ENCODE measurements around the gene LAMTOR2.

Gene LAMTOR2

DNA sequence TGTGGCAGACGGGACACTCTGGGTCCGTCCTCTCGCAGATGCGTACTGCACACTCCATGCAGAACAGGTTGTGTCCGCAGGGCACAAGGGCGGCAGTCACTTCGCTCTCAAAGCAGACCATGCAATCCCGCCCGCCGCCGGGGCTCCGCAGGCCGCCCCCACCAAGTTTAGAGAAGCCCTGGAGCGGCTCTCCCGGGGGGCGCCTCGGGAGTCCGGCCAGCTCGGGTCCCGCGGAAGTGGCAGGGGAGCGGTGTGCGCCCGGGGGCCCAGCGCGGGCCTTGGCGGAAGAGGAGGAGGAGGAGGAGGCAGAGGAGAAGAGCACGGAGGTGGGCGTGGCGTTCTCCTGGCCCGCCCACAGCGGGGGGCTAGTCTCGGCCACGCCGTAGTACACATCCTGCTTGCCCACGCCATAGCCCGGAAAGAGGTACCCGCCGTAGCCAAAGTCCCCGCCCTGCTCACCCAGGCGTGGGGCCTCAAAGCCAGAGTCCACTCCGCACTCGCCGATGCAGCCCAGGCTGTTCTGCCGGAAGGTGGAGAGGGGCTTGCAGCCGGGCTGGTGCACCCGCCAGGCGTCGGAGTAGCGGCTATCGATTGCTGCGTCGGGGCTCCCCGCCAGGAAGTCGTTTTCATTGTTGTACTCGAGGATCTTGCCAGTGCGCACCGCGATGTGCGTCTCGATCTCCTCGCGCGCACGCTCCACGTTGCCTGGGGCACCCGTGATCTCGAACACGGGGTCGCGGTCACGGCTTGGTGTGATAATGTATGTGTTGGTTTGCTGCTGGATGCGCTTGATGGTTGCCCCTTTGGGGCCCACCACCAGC is 22.2 kb downstream of the LAMTOR2 start:
- DNase-seq: peak; percentile 47

DNA sequence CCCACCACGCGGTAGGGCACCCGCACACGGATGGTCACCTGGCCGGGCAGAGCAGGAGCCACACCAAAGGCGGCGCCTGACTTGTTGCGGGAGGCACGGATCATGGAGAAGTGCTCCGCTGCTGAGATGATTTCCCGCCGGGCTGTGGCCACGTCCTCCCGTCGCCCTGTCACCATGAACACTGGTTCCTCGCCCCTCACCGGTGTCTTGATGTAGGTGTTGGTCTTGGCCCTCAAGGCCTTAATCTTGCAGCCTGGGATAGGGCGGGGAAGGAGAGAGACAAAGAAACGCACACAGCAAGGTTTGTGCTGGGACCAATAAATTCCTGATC is 22.8 kb downstream of the LAMTOR2 start:
- DNase-seq: no peak

GRCh38 chr1:156078728-156079127 is 24.1 kb downstream of the LAMTOR2 start:
- DNase-seq: no peak

GRCh38 chr1:156079762-156080161 is 25.2 kb downstream of the LAMTOR2 start:
- no peak for DNase-seq

GRCh38 chr1:156080241-156080862 is 25.8 kb downstream of the LAMTOR2 start:
- DNase-seq: no peak

GRCh38 chr1:156080863-156081179 is 26.2 kb downstream of the LAMTOR2 start:
- no peak for DNase-seq

GRCh38 chr1:156081180-156081916 is 26.8 kb downstream of the LAMTOR2 start:
- DNase-seq: no peak

DNA sequence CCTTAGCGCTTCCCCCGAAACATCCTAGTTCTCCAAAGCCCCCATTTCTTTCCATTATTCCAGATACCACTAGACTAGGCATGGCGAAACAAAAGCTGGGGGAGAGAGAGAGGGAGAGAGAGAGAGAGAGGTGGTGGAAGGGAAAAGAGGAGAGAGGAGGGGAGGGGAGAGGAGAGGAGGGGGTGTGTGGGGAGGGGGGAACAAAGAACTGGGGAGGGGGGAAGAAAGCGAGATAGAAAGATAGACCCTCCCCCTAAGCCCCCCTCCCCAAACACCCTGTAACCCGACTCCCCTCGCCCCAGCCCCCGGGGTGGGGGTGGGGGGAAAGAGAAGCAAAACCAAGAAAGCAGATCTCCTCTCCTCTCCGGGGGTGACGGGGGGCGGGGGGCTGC is 27.3 kb downstream of the LAMTOR2 start:
- no peak for DNase-seq

DNA sequence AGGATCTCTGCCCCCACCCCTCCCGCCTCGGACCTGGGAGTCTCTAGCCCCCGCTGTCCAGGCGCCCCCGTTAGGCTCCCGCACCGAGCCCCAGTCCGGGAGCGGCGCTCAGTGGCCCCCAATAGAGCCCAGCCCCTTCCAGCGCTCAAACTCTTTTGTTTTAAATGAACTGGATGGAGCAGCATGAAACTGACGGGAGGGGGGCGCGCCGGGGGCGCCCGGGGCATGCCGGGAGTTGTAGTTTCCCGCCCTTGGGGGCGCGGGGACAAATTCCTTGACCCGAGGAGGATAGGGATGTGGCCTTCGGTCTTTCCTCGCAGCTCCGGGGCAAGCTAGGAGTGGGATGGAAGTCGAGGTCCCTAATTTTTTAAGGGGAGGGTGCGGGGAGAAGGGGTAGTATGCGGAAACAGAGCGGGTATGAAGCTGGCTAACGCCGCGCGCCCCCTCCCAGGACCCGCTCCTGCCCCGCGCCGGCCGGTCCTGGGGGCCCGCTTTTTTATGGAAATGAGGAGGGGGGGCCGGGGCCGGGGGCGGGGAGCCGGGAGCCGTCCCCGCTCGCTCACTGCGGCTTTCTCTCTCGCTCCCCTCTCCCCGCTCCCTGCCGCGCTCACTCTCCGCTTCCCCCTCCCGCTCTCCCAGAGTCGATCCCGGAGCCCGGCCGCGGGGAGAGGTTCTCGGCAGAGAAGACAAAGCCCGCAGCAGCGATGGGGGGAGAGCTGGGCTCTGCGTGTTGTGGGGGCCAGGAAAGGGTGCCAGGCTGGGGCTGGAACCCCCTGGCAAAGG is 27.9 kb downstream of the LAMTOR2 start, which contains the start of gene MEX3A:
TSS of gene MEX3A (minus strand) at position 157 of the 783 bp plus-strand sequence. CDS start 467 bp downstream, outside the sequence.
- DNase-seq: peak; percentile 79

DNA sequence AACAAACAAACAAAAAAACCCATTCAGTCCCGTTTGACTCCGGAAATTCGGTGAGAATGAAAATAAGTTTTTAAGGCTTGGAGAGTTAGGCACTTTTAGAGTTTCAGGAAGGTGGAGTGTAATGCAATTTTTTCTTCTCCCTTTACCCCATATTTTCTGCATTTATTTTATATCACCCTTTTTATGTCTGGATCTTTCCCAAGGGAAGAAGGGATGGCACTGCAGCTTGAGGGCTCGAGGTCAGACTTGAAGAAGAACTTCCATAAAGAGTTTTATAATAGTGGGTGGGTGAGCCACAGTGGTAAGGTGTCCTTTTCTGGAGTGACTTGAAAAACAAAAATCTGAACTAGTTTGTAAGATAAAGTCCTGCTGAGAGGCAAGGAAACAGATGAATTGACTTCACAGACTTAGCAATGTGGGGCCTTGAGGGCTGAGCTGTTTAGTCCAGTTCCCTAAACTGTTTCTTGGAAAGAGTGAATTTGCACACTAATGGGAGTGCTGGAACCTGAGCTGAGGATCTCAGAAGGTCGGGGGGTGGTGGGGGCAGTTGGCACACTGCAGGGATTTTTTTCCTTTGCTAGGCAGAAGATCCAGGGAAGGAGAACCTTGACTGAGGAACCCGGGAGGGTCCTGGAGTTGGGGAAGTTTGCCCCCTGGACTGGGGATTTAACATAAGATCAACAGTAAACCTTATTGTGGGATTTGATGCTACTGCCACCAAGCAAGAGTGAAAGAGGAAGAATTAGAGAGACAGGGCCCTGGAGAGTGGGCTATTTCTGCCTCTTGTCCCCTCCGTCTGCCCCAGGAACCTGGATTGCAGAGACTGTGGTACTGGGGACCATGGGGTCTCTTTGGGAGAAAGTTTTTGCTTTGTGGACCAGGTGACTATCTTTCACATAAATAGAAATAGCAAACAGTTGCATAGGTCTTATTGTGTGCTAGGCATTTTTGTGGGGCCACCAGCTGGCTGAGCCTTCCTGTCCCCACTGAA is 29.5 kb downstream of the LAMTOR2 start:
- DNase-seq: no peak

GRCh38 chr1:156086256-156086662 is 31.7 kb downstream of the LAMTOR2 start:
- DNase-seq: no peak

DNA sequence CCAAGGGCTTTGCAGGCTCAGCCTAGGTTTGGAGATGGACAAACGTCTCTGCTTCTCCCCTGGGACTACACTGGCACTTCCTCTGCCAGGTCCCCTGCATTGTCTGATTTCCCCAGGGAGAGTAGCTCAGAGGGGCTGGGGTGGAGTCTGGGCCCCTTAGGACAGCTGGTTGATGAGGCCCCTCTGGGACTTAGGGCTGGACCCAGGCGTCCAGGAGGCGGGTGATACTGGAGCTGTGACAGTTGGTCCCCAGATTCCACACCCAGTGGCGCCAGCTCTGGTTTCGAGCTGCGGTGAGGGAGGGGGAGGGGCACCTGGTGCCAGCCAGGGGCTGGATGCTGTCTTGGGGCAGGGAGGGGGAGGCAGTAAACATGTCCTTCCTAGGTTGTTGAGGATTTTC is 35.1 kb downstream of the LAMTOR2 start:
- DNase-seq: no peak

DNA sequence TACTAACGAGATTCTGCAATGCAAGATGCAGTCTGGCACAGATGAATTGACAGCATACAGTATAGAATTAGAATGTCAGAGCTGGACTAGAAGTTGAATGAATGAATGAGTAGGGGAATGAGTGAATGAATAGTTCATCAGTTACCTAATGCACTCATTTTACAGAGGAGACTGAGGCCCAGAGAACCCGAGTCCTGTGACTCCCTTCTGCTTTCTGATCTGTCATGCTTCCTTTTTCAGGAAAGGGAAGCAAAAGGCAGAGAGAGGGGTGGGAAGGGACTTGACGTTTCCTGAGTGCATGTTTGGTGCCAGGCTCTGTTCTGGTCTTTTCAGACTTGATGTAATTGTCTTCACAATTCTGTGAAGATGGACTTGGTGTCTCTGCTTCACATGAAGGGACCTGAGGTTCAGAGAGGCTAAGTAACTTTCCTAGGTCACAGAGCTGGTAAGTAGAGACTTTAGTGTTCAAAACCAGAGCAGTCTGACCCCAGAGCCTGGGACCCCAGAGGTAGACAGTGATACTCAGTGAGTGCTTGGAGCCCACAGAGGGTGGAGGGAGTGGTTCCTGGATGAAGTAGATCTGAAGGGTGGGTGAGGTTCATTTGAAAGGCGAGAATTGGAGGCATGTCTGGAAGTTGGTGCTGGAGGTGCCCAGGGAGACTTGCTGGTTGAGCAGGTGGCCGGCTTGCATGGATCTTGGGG is 35.7 kb downstream of the LAMTOR2 start:
- DNase-seq: no peak

GRCh38 chr1:156090840-156091188 is 36.2 kb downstream of the LAMTOR2 start:
- DNase-seq: peak; percentile 95

DNA sequence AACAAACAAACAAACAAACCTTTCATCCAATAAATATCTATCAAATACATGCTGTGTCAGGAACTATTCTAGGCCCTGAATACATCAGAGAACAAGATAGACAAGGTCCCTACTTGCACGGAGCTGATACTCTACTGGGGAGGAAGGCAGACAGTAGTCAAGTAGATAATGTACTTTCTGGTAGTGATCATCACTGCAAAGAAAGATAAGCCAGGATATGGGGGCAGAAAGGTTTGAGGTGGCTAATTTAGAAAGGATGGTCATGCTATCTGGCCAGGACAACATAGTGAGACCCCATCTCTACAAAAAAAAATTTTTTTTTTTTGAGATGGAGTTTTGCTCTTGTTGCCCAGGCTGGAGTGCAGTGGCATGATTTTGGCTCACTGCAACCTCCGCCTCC is 37.0 kb downstream of the LAMTOR2 start:
- DNase-seq: no peak

GRCh38 chr1:156095906-156096508 is 41.4 kb downstream of the LAMTOR2 start:
- peak; percentile 40 for DNase-seq

GRCh38 chr1:156096640-156097391 is 42.2 kb downstream of the LAMTOR2 start:
- DNase-seq: peak; percentile 95

- peak; percentile 74 for DNase-seq
These were observed 43.1 kb downstream of the LAMTOR2 start for GRCh38 chr1:156097499-156098178.

- DNase-seq: no peak
These were observed 44.2 kb downstream of the LAMTOR2 start for GRCh38 chr1:156098784-156099183.
